ENCODE measurements around the gene DHRS2. TPM values are rescaled to one million over a fixed set of nuclear protein-coding genes. Genes with fewer than 3 reads are reported as not detected.
"Not testable (repeated sequence)": the region's sequence is repeated elsewhere in the genome, so short reads cannot be mapped to it uniquely, and the experiment has no call there.

Gene DHRS2
- total and polyA plus RNA-seq, 4 donors: 0.88 to 2.0 (median 1.2) TPM

- Histone ChIP-seq H3K27ac (ENCODE audit: low read depth, low read length) (no peak overlapping the region), H3K27me3 (ENCODE audit: control insufficient read depth, insufficient read depth, low read length) (no peaks in the 10 kb centered on the region), H3K4me1 (ENCODE audit: control insufficient read depth, insufficient read depth, low read length) (no peaks in the 10 kb centered on the region), H3K9me3 (ENCODE audit: control insufficient read depth, insufficient read depth, low read length) (no peaks in the 10 kb centered on the region), H3K4me3 (ENCODE audit: low read depth, low read length) (no peak overlapping the region), H3K36me3 (ENCODE audit: control insufficient read depth, insufficient read depth, low read length) (no peaks in the 10 kb centered on the region)
- WGBS (ENCODE audit: insufficient coverage): no CpG with 5 or more reads among the region's 1 CpG
- no peak for DNase-seq (ENCODE audit: low read depth in 4 of 6, low spot score in 6 of 6)
These were observed 36.0 kb downstream of the DHRS2 start for GRCh38 chr14:23672200-23672599.

GRCh38 chr14:23675337-23675736, 39.2 kb downstream of the DHRS2 start:
- H3K9me3 ChIP-seq (ENCODE audit: control insufficient read depth, insufficient read depth, low read length): no peaks in the 10 kb centered on the region
- H3K27me3 ChIP-seq (ENCODE audit: control insufficient read depth, insufficient read depth, low read length): no peaks in the 10 kb centered on the region
- no peaks in the 10 kb centered on the region for H3K4me1 ChIP-seq (ENCODE audit: control insufficient read depth, insufficient read depth, low read length)
- H3K4me3 ChIP-seq (ENCODE audit: low read depth, low read length): no peak overlapping the region
- H3K27ac ChIP-seq (ENCODE audit: low read depth, low read length): no peak overlapping the region
- no peak for DNase-seq (ENCODE audit: low read depth in 4 of 6, low spot score in 6 of 6)
- H3K36me3 ChIP-seq (ENCODE audit: control insufficient read depth, insufficient read depth, low read length): no peaks in the 10 kb centered on the region
- no CpG with 5 or more reads among the region's 2 CpGs for WGBS (ENCODE audit: insufficient coverage)

GRCh38 chr14:23675906-23676305, 39.7 kb downstream of the DHRS2 start:
- Histone ChIP-seq H3K36me3 (ENCODE audit: control insufficient read depth, insufficient read depth, low read length) (no peaks in the 10 kb centered on the region), H3K4me1 (ENCODE audit: control insufficient read depth, insufficient read depth, low read length) (no peaks in the 10 kb centered on the region), H3K9me3 (ENCODE audit: control insufficient read depth, insufficient read depth, low read length) (no peaks in the 10 kb centered on the region), H3K27ac (ENCODE audit: low read depth, low read length) (no peak overlapping the region), H3K4me3 (ENCODE audit: low read depth, low read length) (no peak overlapping the region), H3K27me3 (ENCODE audit: control insufficient read depth, insufficient read depth, low read length) (no peaks in the 10 kb centered on the region)
- DNase-seq (ENCODE audit: low read depth in 4 of 6, low spot score in 6 of 6): no peak
- WGBS (ENCODE audit: insufficient coverage): 50% methylated on average over 1 of the region's 4 CpGs

GRCh38 chr14:23681337-23681736, 45.2 kb downstream of the DHRS2 start:
- WGBS (ENCODE audit: insufficient coverage): no CpG with 5 or more reads among the region's 1 CpG
- no peaks in the 10 kb centered on the region for H3K36me3 ChIP-seq (ENCODE audit: control insufficient read depth, insufficient read depth, low read length)

GRCh38 chr14:23689709-23690514, 53.7 kb downstream of the DHRS2 start:
- not testable (repeated sequence) for H3K27me3 ChIP-seq (ENCODE audit: control insufficient read depth, insufficient read depth, low read length); H3K9me3 ChIP-seq (ENCODE audit: control insufficient read depth, insufficient read depth, low read length); H3K36me3 ChIP-seq (ENCODE audit: control insufficient read depth, insufficient read depth, low read length); H3K4me3 ChIP-seq (ENCODE audit: low read depth, low read length); DNase-seq (ENCODE audit: low read depth in 4 of 6, low spot score in 6 of 6); H3K27ac ChIP-seq (ENCODE audit: low read depth, low read length); H3K4me1 ChIP-seq (ENCODE audit: control insufficient read depth, insufficient read depth, low read length)
- WGBS (ENCODE audit: insufficient coverage): 93% methylated on average over 3 of the region's 3 CpGs

More at GRCh38 chr14:23681337-23681736, 45.2 kb downstream of the DHRS2 start:
- Histone ChIP-seq H3K9me3 (ENCODE audit: control insufficient read depth, insufficient read depth, low read length) (no peaks in the 10 kb centered on the region), H3K27me3 (ENCODE audit: control insufficient read depth, insufficient read depth, low read length) (no peaks in the 10 kb centered on the region), H3K4me3 (ENCODE audit: low read depth, low read length) (no peak overlapping the region), H3K4me1 (ENCODE audit: control insufficient read depth, insufficient read depth, low read length) (no peaks in the 10 kb centered on the region), H3K27ac (ENCODE audit: low read depth, low read length) (no peak overlapping the region)
- DNase-seq (ENCODE audit: low read depth in 4 of 6, low spot score in 6 of 6): no peak

GRCh38 chr14:23692416-23692815, 56.3 kb downstream of the DHRS2 start:
- WGBS (ENCODE audit: insufficient coverage): 100% methylated on average over 1 of the region's 1 CpG
- H3K36me3 ChIP-seq (ENCODE audit: control insufficient read depth, insufficient read depth, low read length): no peaks in the 10 kb centered on the region
- no peak overlapping the region for H3K4me3 ChIP-seq (ENCODE audit: low read depth, low read length)
- no peaks in the 10 kb centered on the region for H3K27me3 ChIP-seq (ENCODE audit: control insufficient read depth, insufficient read depth, low read length)
- no peaks in the 10 kb centered on the region for H3K9me3 ChIP-seq (ENCODE audit: control insufficient read depth, insufficient read depth, low read length)
- H3K27ac ChIP-seq (ENCODE audit: low read depth, low read length): no peak overlapping the region
- no peak for DNase-seq (ENCODE audit: low read depth in 4 of 6, low spot score in 6 of 6)
- H3K4me1 ChIP-seq (ENCODE audit: control insufficient read depth, insufficient read depth, low read length): peaks cover 13% of the 10 kb centered on the region

GRCh38 chr14:23693252-23693775, 57.1 kb downstream of the DHRS2 start:
- Histone ChIP-seq H3K27ac (ENCODE audit: low read depth, low read length) (no peak overlapping the region), H3K4me3 (ENCODE audit: low read depth, low read length) (no peak overlapping the region), H3K9me3 (ENCODE audit: control insufficient read depth, insufficient read depth, low read length) (no peaks in the 10 kb centered on the region), H3K36me3 (ENCODE audit: control insufficient read depth, insufficient read depth, low read length) (no peaks in the 10 kb centered on the region), H3K27me3 (ENCODE audit: control insufficient read depth, insufficient read depth, low read length) (no peaks in the 10 kb centered on the region), H3K4me1 (ENCODE audit: control insufficient read depth, insufficient read depth, low read length) (peaks cover 13% of the 10 kb centered on the region)
- no peak for DNase-seq (ENCODE audit: low read depth in 4 of 6, low spot score in 6 of 6)
- WGBS (ENCODE audit: insufficient coverage): 92% methylated on average over 4 of the region's 11 CpGs

- Histone ChIP-seq H3K36me3 (ENCODE audit: control insufficient read depth, insufficient read depth, low read length) (no peaks in the 10 kb centered on the region), H3K4me3 (ENCODE audit: low read depth, low read length) (no peak overlapping the region), H3K27ac (ENCODE audit: low read depth, low read length) (no peak overlapping the region), H3K4me1 (ENCODE audit: control insufficient read depth, insufficient read depth, low read length) (peaks cover 13% of the 10 kb centered on the region), H3K9me3 (ENCODE audit: control insufficient read depth, insufficient read depth, low read length) (no peaks in the 10 kb centered on the region), H3K27me3 (ENCODE audit: control insufficient read depth, insufficient read depth, low read length) (no peaks in the 10 kb centered on the region)
- peak in 2 of 6 donors; percentile 57 to 75 for DNase-seq (ENCODE audit: low read depth in 4 of 6, low spot score in 6 of 6)
- WGBS (ENCODE audit: insufficient coverage): 8% methylated on average over 5 of the region's 8 CpGs
These were observed 58.2 kb downstream of the DHRS2 start for GRCh38 chr14:23694085-23694948.
